B cell (primary cell): ENCODE data around the gene ERP27. TPM values are rescaled to one million over a fixed set of nuclear protein-coding genes. Genes with fewer than 3 reads are reported as not detected.
A peak's percentile ranks its signal among the peaks of the same experiment; 100 is the strongest.

ENCODE experiments used
- ATAC-seq: fragments of 200-7000 bp; cut with Tn5 transposase; one replicate; pipeline ENCODE4 v1.10.0; 2021; ENCODE audit warnings: low read depth, mild to moderate bottlenecking, moderate number of reproducible peaks, moderate library complexity
- CTCF ChIA-PET: fragments of 350-600 bp; sonication (Branson Sonifier 250); formaldehyde crosslinking; loops from one replicate; lab custom pipeline; 2021; ENCODE audit warnings: antibody characterized with exemption, inconsistent platforms; lab: Charles Lee
- POLR2A ChIA-PET: fragments of 350-600 bp; sonication (Branson Sonifier 250); formaldehyde crosslinking; loops from one replicate; lab custom pipeline; 2021; ENCODE audit warnings: antibody characterized with exemption; lab: Charles Lee
- DNase-seq: peaks from one replicate; pipeline ENCODE4 v3.0.0; 2013
- H2AFZ ChIP-seq: 2 replicates; pipeline ENCODE4 v1.6.1; 2012; ENCODE audit warnings: mild to moderate bottlenecking, low read depth, low read length; ENCODE audit not compliant: insufficient read depth, poor library complexity, severe bottlenecking
- H3K27ac ChIP-seq, 2 donors: 1 replicate in 1 of 2; 2 replicates in 1 of 2; pipeline ENCODE4 v1.5.1; 2012 to 2013; ENCODE audit warnings: low read length in 2 of 2, mild to moderate bottlenecking in 2 of 2, moderate library complexity in 1 of 2
- H3K27me3 ChIP-seq, 4 experiments: fragments of 200-600 bp in 1 of 4; sonication (generic) in 1 of 4; replicated peaks in 1 of 4; 1 replicate in 2 of 4; 2 replicates in 2 of 4; pipeline versions ENCODE4 v1.6.1 to v1.7.0; 2013 to 2016; ENCODE audit warnings: low read length in 3 of 4, mild to moderate bottlenecking in 2 of 4, mixed read lengths in 1 of 4, moderate library complexity in 1 of 4; ENCODE audit not compliant: insufficient read depth in 4 of 4, control insufficient read depth in 3 of 4; ENCODE audit errors: control extremely low read depth in 1 of 4
- H3K36me3 ChIP-seq, 2 experiments: replicated peaks in 1 of 2; 1 replicate in 1 of 2; 2 replicates in 1 of 2; pipeline versions ENCODE4 v1.6.1 to v1.7.1; 2013; ENCODE audit warnings: low read length in 1 of 2; ENCODE audit not compliant: insufficient read depth in 2 of 2, control insufficient read depth in 1 of 2; ENCODE audit errors: control extremely low read depth in 1 of 2, extremely low read depth in 1 of 2
- H3K4me1 ChIP-seq, 2 donors: fragments of 200-600 bp in 1 of 2; sonication (generic) in 1 of 2; 1 replicate in 1 of 2; 2 replicates in 1 of 2; pipeline versions ENCODE4 v1.5.1 to v1.6.1; 2013 to 2017; ENCODE audit warnings: low read length in 2 of 2; ENCODE audit not compliant: control insufficient read depth in 2 of 2, insufficient read depth in 2 of 2
- H3K4me2 ChIP-seq: replicated peaks from 2 replicates; pipeline ENCODE3; 2012; ENCODE audit warnings: mild to moderate bottlenecking, low read depth, low read length; ENCODE audit not compliant: poor library complexity, severe bottlenecking
- H3K4me3 ChIP-seq, 5 experiments: fragments of 200-600 bp in 1 of 5; sonication (generic) in 1 of 5; 1 replicate in 3 of 5; 2 replicates in 2 of 5; pipeline versions ENCODE4 v1.5.1 to v1.7.0; 2011 to 2016; ENCODE audit warnings: low read length in 4 of 5, mild to moderate bottlenecking in 4 of 5, low read depth in 2 of 5, control low read depth in 1 of 5, moderate library complexity in 1 of 5; ENCODE audit not compliant: insufficient read depth in 1 of 5; ENCODE audit errors: control extremely low read depth in 1 of 5, extremely low read depth in 1 of 5
- H3K79me2 ChIP-seq: fragments of 200-600 bp; sonication (generic); one replicate; pipeline ENCODE4 v1.6.0; 2016; ENCODE audit warnings: low read length; ENCODE audit not compliant: control insufficient read depth, insufficient read depth
- H3K9ac ChIP-seq: fragments of 200-600 bp; sonication (generic); 2 replicates; pipeline ENCODE4 v1.6.1; 2017; ENCODE audit warnings: mild to moderate bottlenecking, low read length, moderate library complexity
- H3K9me3 ChIP-seq, 3 donors: one replicate each; pipeline versions ENCODE4 v1.6.1 to v1.7.1; 2013; ENCODE audit warnings: low read length in 2 of 3; ENCODE audit not compliant: control insufficient read depth in 2 of 3, insufficient read depth in 1 of 3; ENCODE audit errors: control extremely low read depth in 1 of 3
- H4K20me1 ChIP-seq: 2 replicates; pipeline ENCODE4 v1.6.0; 2012; ENCODE audit warnings: mild to moderate bottlenecking, low read length; ENCODE audit not compliant: insufficient read depth, control insufficient read depth, poor library complexity, severe bottlenecking
- H3K27ac Mint-ChIP-seq: one replicate; pipeline ENCODE4 v1.8.0; 2021; ENCODE audit warnings: mixed read lengths
- H3K27me3 Mint-ChIP-seq: one replicate; pipeline ENCODE4 v1.8.0; 2021; ENCODE audit warnings: mixed read lengths
- H3K4me1 Mint-ChIP-seq: one replicate; pipeline ENCODE4 v1.8.0; 2021; ENCODE audit warnings: mixed read lengths
- H3K4me3 Mint-ChIP-seq: one replicate; pipeline ENCODE4 v1.8.0; 2021; ENCODE audit warnings: mixed read lengths
- H3K9me3 Mint-ChIP-seq: one replicate; pipeline ENCODE4 v1.8.0; 2022; ENCODE audit warnings: mixed read lengths; ENCODE audit not compliant: insufficient read depth
- CTCF ChIP-seq: fragments of 200-600 bp; IDR thresholded peaks from one replicate; pipeline ENCODE4 v1.8.0; 2022; ENCODE audit warnings: antibody characterized with exemption, mild to moderate bottlenecking
- EZH2 ChIP-seq: IDR thresholded peaks from 2 replicates; pipeline ENCODE4 v1.6.1; 2012; ENCODE audit warnings: borderline replicate concordance, low read depth, mild to moderate bottlenecking, moderate library complexity, low read length; ENCODE audit not compliant: insufficient read depth, poor library complexity, severe bottlenecking
- WGBS: methylation state at CpG from one replicate; pipeline ENCODE4 v1.1.5; 2013; ENCODE audit warnings: missing lambda C conversion rate; ENCODE audit not compliant: insufficient coverage; 5-methylcytosine and 5-hydroxymethylcytosine counted together
- intact Hi-C: fragments of 100-400 bp; cut with micrococcal nuclease; formaldehyde crosslinking; loops from one replicate; pipeline ENCODE4 v1.10.0; 2022
- polyA plus RNA-seq: library from polyadenylated mRNA; depleted of rRNA; stranded (reverse); fragments of >200 nt; gene quantifications from 2 replicates; pipeline ENCODE4 v1.2.3, GENCODE V29; 2012
- total RNA-seq, 2 donors: library from RNA; stranded (reverse); fragments of 120-200 nt in 1 of 2; gene quantifications; 1 replicate in 1 of 2; 2 replicates in 1 of 2; pipeline versions ENCODE4 v1.2.3 to v1.2.4, GENCODE V29; 2013 to 2022

ERP27 gene
- total and polyA plus RNA-seq, 2 donors (not counting 1 experiment from before 2014, with no cell fraction given): 7.8 to 9.0 TPM

GRCh38 chr12:14968478-14968877 lies 30.1 kb upstream of the ERP27 start:
- Histone ChIP-seq H3K4me1 (peaks cover 2 to 5% of the 10 kb centered on the region in 2 donors), H4K20me1 (no peaks in the 10 kb centered on the region), H3K36me3 (no peaks in the 10 kb centered on the region), H3K9ac (no peak overlapping the region), H3K9me3 (no peaks in the 10 kb centered on the region), H2AFZ (no peak overlapping the region), H3K4me3 (no peak overlapping the region), H3K4me2 (no peak overlapping the region), H3K27ac (no peak overlapping the region), H3K79me2 (peaks cover 31% of the 10 kb centered on the region), H3K27me3 (no peaks in the 10 kb centered on the region)
- TF ChIP-seq CTCF (no peak), EZH2 (no peak)
- intact Hi-C loops: no loop called here
- POLR2A ChIA-PET: no interaction called here
- peaks cover 9% of the 10 kb centered on the region for H3K4me1 Mint-ChIP-seq
- H3K4me3 Mint-ChIP-seq: no peak overlapping the region
- 89% methylated on average over 2 of the region's 3 CpGs for WGBS
- no peaks in the 10 kb centered on the region for H3K27me3 Mint-ChIP-seq
- ATAC-seq (no peak), DNase-seq (no peak)
- no peaks in the 10 kb centered on the region for H3K9me3 Mint-ChIP-seq
- no peak overlapping the region for H3K27ac Mint-ChIP-seq
- CTCF ChIA-PET: interaction anchor here (0.9 kb wide), 1 partner anchor 9 kb away, joined by 3 read pairs; no protein-coding TSS in a partner anchor

- H3K4me2 ChIP-seq: no peak overlapping the region
- WGBS: 100% methylated on average over 1 of the region's 2 CpGs
- TF ChIP-seq CTCF (no peak), EZH2 (no peak)
- DNase-seq (no peak), ATAC-seq (no peak)
- no peak overlapping the region for H3K4me3 Mint-ChIP-seq
- H3K79me2 ChIP-seq: peaks cover 42% of the 10 kb centered on the region
- H2AFZ ChIP-seq: no peak overlapping the region
- H3K36me3 ChIP-seq: no peaks in the 10 kb centered on the region
- no peak overlapping the region for H3K9ac ChIP-seq
- H4K20me1 ChIP-seq: no peaks in the 10 kb centered on the region
- peak overlapping the region; percentile 17 for H3K27ac Mint-ChIP-seq
- peaks cover 11 to 22% of the 10 kb centered on the region in 2 donors for H3K4me1 ChIP-seq
- ChIA-PET CTCF (interaction anchor here (1.5 kb wide), 1 partner anchor 29 kb away, joined by 3 read pairs; no protein-coding TSS in a partner anchor), POLR2A (no interaction called here)
- H3K27me3 ChIP-seq: no peaks in the 10 kb centered on the region
- no peaks in the 10 kb centered on the region for H3K27me3 Mint-ChIP-seq
- H3K9me3 ChIP-seq: no peaks in the 10 kb centered on the region
- no peak overlapping the region for H3K4me3 ChIP-seq
- H3K4me1 Mint-ChIP-seq: peaks cover 30% of the 10 kb centered on the region
- H3K27ac ChIP-seq: peak overlapping the region in 1 of 2 donors; percentile 94
- no peaks in the 10 kb centered on the region for H3K9me3 Mint-ChIP-seq
- intact Hi-C loops: no loop called here
These were observed 26.9 kb upstream of the ERP27 start for GRCh38 chr12:14965221-14965620.
